ENCODE results near the gene MTMR11. TPM values are rescaled to one million over a fixed set of nuclear protein-coding genes. Genes with fewer than 3 reads are reported as not detected.
"Not testable (repeated sequence)": the region's sequence is repeated elsewhere in the genome, so short reads cannot be mapped to it uniquely, and the experiment has no call there.

MTMR11 gene
- total RNA-seq, 1 experiment from 2014 or later, result 16.0 TPM

GRCh38 chr1:149887456-149888246, 49.0 kb downstream of the MTMR11 start:
- Histone ChIP-seq H3K27ac (peak overlapping the region; percentile 97), H3K79me2 (ENCODE audit: low read depth) (peaks cover 20% of the 10 kb centered on the region), H3F3A (ENCODE audit: insufficient read depth, low read depth) (peaks cover 41% of the 10 kb centered on the region), H2AFZ (peak overlapping the region; percentile 90), H3K9me3 (ENCODE audit: insufficient read depth, low read depth) (no peaks in the 10 kb centered on the region), H3K36me3 (ENCODE audit: low read depth) (no peaks in the 10 kb centered on the region), H3K4me2 (peak overlapping the region; percentile 94), H4K20me1 (ENCODE audit: insufficient read depth) (no peaks in the 10 kb centered on the region), H3K27me3 (ENCODE audit: insufficient read depth, low read depth) (no peaks in the 10 kb centered on the region), H3K4me3 (peak overlapping the region; percentile 79), H3K4me1 (replicated peaks; ENCODE audit: insufficient read depth) (peaks cover 27% of the 10 kb centered on the region), H3K9me2 (ENCODE audit: insufficient read depth) (no peaks in the 10 kb centered on the region)
- TSS peak; percentile 21 for BruUV-seq (replicated peaks)
- ChIA-PET POLR2A (ENCODE audit: unreplicated experiment) (interaction anchor here (0.6 to 2.4 kb wide), 12 partner anchors 34 to 395 kb away, joined by 3 to 33 read pairs (median 6); partner anchors contain the start of genes CIART and OTUD7B), CTCF (interaction anchor here (0.6 to 1.0 kb wide), 3 partner anchors 53 to 299 kb away, joined by 3 read pairs; no protein-coding TSS in a partner anchor)
- intact Hi-C loops (cut with micrococcal nuclease; ENCODE audit: unreplicated experiment), result loop anchor here (1.0 to 10.0 kb wide), 4 partner anchors 52 to 277 kb away; no protein-coding TSS in a partner anchor
- TF ChIP-seq, protein P1, sequence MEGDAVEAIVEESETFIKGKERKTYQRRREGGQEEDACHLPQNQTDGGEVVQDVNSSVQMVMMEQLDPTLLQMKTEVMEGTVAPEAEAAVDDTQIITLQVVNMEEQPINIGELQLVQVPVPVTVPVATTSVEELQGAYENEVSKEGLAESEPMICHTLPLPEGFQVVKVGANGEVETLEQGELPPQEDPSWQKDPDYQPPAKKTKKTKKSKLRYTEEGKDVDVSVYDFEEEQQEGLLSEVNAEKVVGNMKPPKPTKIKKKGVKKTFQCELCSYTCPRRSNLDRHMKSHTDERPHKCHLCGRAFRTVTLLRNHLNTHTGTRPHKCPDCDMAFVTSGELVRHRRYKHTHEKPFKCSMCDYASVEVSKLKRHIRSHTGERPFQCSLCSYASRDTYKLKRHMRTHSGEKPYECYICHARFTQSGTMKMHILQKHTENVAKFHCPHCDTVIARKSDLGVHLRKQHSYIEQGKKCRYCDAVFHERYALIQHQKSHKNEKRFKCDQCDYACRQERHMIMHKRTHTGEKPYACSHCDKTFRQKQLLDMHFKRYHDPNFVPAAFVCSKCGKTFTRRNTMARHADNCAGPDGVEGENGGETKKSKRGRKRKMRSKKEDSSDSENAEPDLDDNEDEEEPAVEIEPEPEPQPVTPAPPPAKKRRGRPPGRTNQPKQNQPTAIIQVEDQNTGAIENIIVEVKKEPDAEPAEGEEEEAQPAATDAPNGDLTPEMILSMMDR (conservative IDR thresholded peaks at IDR 0.05), result no peak
- TF ChIP-seq EZH2 (IDR thresholded peaks at IDR 0.05; ENCODE audit: low read depth), result no peak
- peak; percentile 76 to 97 for DNase-seq

DNA sequence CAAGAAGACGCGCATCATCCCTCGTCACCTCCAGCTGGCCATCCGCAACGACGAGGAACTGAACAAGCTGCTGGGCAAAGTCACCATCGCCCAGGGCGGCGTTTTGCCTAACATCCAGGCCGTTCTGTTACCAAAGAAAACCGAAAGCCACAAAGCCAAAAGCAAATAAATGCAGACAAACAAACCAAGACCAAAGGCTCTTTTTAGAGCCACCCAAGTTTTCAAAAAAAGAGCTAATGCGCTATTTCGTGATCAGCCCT, 49.6 kb downstream of the MTMR11 start:
- CTCF ChIA-PET, result interaction anchor here (1.0 kb wide), 1 partner anchor 54 kb away, joined by 3 read pairs; no protein-coding TSS in a partner anchor
- not testable (repeated sequence) for H4K20me1 ChIP-seq (ENCODE audit: insufficient read depth); H3K27me3 ChIP-seq (ENCODE audit: insufficient read depth, low read depth); DNase-seq; H3K36me3 ChIP-seq (ENCODE audit: low read depth); BruUV-seq (replicated peaks); H3K9me3 ChIP-seq (ENCODE audit: insufficient read depth, low read depth); H3K9me2 ChIP-seq (ENCODE audit: insufficient read depth)
- Histone ChIP-seq H3K4me2 (peak overlapping the region; percentile 94), H2AFZ (peak overlapping the region; percentile 77; the same call in 1 of the 2 replicates), H3K4me1 (replicated peaks; ENCODE audit: insufficient read depth) (peaks cover 27% of the 10 kb centered on the region), H3K79me2 (ENCODE audit: low read depth) (peaks cover 20% of the 10 kb centered on the region), H3K27ac (peak overlapping the region; percentile 97), H3F3A (ENCODE audit: insufficient read depth, low read depth) (peaks cover 41% of the 10 kb centered on the region), H3K4me3 (peak overlapping the region; percentile 79)
- POLR2A ChIA-PET (ENCODE audit: unreplicated experiment), result interaction anchor here (0.6 to 2.4 kb wide), 10 partner anchors 38 to 343 kb away, joined by 3 to 33 read pairs (median 6); partner anchors contain the start of gene OTUD7B
- intact Hi-C loops (cut with micrococcal nuclease; ENCODE audit: unreplicated experiment), result loop anchor here (10.0 kb wide), 1 partner anchor 278 kb away; no protein-coding TSS in a partner anchor

DNA sequence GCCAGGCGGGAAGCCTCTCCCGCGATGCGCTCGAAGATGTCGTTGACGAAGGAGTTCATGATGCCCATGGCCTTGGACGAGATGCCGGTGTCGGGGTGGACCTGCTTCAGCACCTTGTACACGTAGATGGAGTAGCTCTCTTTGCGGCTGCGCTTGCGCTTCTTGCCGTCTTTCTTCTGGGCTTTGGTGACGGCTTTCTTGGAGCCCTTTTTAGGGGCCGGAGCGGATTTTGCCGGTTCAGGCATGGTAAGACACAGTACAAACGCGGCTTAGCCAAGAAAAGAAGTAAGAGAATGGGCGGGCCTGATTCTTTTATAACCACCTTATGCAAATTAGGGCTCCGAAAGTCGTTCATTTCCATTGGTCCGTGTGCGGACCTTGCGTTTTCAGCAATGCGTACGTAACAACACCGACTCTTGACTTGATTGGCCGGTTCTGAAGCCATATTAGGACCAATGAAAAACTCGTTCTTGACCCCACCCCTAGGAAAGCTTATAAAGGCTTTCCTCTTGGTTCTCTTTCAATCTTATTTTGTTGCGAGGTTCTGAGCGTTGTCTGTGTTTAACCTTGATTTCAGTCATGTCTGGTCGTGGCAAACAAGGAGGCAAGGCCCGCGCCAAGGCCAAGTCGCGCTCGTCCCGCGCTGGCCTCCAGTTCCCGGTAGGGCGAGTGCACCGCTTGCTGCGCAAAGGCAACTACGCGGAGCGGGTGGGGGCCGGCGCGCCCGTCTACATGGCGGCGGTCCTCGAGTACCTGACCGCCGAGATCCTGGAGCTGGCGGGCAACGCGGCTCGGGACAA, 50.1 kb downstream of the MTMR11 start:
- Histone ChIP-seq H3K4me1 (replicated peaks; ENCODE audit: insufficient read depth) (peaks cover 27% of the 10 kb centered on the region), H3K36me3 (ENCODE audit: low read depth) (no peaks in the 10 kb centered on the region), H3K9me3 (ENCODE audit: insufficient read depth, low read depth) (no peaks in the 10 kb centered on the region), H2AFZ (peak overlapping the region; percentile 77; the same call in 1 of the 2 replicates), H3K27ac (peak overlapping the region; percentile 97), H3K4me3 (peak overlapping the region; percentile 79), H3F3A (ENCODE audit: insufficient read depth, low read depth) (peaks cover 41% of the 10 kb centered on the region), H3K4me2 (peak overlapping the region; percentile 94), H3K9me2 (ENCODE audit: insufficient read depth) (no peaks in the 10 kb centered on the region), H4K20me1 (ENCODE audit: insufficient read depth) (no peaks in the 10 kb centered on the region), H3K79me2 (ENCODE audit: low read depth) (peaks cover 20% of the 10 kb centered on the region), H3K27me3 (ENCODE audit: insufficient read depth, low read depth) (no peaks in the 10 kb centered on the region)
- DNase-seq, result peak; percentile 82 to 97
- BruUV-seq (replicated peaks), result TSS peak; percentile 94
- no peak for TF ChIP-seq EZH2 (IDR thresholded peaks at IDR 0.05; ENCODE audit: low read depth)
- TF ChIP-seq, protein P1 (conservative IDR thresholded peaks at IDR 0.05), result no peak
- intact Hi-C loops (cut with micrococcal nuclease; ENCODE audit: unreplicated experiment), result loop anchor here (10.0 kb wide), 1 partner anchor 278 kb away; no protein-coding TSS in a partner anchor
- ChIA-PET POLR2A (ENCODE audit: unreplicated experiment) (interaction anchor here (0.5 to 2.4 kb wide), 13 partner anchors 37 to 651 kb away, joined by 3 to 33 read pairs (median 3); partner anchors contain the start of gene OTUD7B), CTCF (interaction anchor here (1.0 kb wide), 1 partner anchor 54 kb away, joined by 3 read pairs; no protein-coding TSS in a partner anchor)

GRCh38 chr1:149886121-149886395, 50.6 kb downstream of the MTMR11 start:
- BruUV-seq (replicated peaks); H4K20me1 ChIP-seq (ENCODE audit: insufficient read depth); DNase-seq; H3K27me3 ChIP-seq (ENCODE audit: insufficient read depth, low read depth); H3K9me3 ChIP-seq (ENCODE audit: insufficient read depth, low read depth); H3K9me2 ChIP-seq (ENCODE audit: insufficient read depth); H3K36me3 ChIP-seq (ENCODE audit: low read depth); CTCF ChIA-PET: not testable (repeated sequence)
- intact Hi-C loops (cut with micrococcal nuclease; ENCODE audit: unreplicated experiment), result loop anchor here (10.0 kb wide), 1 partner anchor 279 kb away; no protein-coding TSS in a partner anchor
- Histone ChIP-seq H3K27ac (peak overlapping the region; percentile 97), H3F3A (ENCODE audit: insufficient read depth, low read depth) (peaks cover 41% of the 10 kb centered on the region), H3K4me2 (peak overlapping the region; percentile 94), H3K4me1 (replicated peaks; ENCODE audit: insufficient read depth) (peaks cover 27% of the 10 kb centered on the region), H2AFZ (peak overlapping the region; percentile 37), H3K79me2 (ENCODE audit: low read depth) (peaks cover 20% of the 10 kb centered on the region), H3K4me3 (peak overlapping the region; percentile 79)
- POLR2A ChIA-PET (ENCODE audit: unreplicated experiment), result interaction anchor here (0.5 to 2.4 kb wide), 8 partner anchors 36 to 321 kb away, joined by 3 to 33 read pairs (median 5); no protein-coding TSS in a partner anchor

Data from PC-9 (cell line).